Measurements from ENCODE around the gene EEPD1.

DNA sequence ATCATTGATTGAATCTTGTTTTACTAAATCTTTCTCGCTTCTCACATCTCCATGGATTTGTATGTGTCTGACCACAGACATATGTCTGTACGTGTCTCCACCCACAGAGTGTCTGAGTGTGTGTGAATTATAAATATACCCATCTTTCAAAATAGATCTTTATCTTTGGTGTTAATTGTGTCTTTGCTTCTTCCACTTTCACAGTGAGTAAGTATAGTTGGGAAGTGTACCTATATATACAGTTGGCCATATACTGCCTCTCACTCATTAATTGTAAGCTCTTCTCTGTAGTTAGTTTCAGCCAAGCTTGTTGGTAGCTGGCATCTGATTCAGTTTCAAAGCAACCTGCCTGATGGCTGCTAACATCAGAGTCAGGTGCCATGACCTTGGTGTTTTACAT, 18.4 kb downstream of the EEPD1 start:
- TF ChIP-seq, protein P1, sequence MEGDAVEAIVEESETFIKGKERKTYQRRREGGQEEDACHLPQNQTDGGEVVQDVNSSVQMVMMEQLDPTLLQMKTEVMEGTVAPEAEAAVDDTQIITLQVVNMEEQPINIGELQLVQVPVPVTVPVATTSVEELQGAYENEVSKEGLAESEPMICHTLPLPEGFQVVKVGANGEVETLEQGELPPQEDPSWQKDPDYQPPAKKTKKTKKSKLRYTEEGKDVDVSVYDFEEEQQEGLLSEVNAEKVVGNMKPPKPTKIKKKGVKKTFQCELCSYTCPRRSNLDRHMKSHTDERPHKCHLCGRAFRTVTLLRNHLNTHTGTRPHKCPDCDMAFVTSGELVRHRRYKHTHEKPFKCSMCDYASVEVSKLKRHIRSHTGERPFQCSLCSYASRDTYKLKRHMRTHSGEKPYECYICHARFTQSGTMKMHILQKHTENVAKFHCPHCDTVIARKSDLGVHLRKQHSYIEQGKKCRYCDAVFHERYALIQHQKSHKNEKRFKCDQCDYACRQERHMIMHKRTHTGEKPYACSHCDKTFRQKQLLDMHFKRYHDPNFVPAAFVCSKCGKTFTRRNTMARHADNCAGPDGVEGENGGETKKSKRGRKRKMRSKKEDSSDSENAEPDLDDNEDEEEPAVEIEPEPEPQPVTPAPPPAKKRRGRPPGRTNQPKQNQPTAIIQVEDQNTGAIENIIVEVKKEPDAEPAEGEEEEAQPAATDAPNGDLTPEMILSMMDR (IDR thresholded peaks at IDR 0.05), result no peak
- no peak for TF ChIP-seq POLR2A (IDR thresholded peaks at IDR 0.05)
